Heart left ventricle (tissue), 13 donors: ENCODE measurements around the gene NDUFA6.

Experiments used
- POLR2A ChIP-seq, 2 donors: fragments of 450-650 bp; IDR thresholded peaks; one replicate each; pipeline ENCODE4 v1.6.1; 2017; ENCODE audit warnings: antibody characterized with exemption in 2 of 2, mild to moderate bottlenecking in 2 of 2, moderate library complexity in 2 of 2
- TF ChIP-seq, protein P1 (sequence below), 12 donors: fragments of 200-600 bp; sonication (generic) in 4 of 12; IDR thresholded peaks; one replicate each; pipeline versions ENCODE4 v1.5.0 to v1.8.0; 2018 to 2022; ENCODE audit warnings: antibody characterized with exemption in 12 of 12, mild to moderate bottlenecking in 5 of 12
- donor health status: ischemic (EF 13 %, LVEDD 7.1; RV severe dilation, severe dysfunction).
- donor health status: DM: no; HTN: yes; CAD: no.
- donor health status: DM: no; HTN: no; CAD: no.
- donor health status: ischemic (EF 25% LVEDD 6.9; RV normal size, moderate dysfunction).
- donor health status: ischemic (EF 25% LVEDD 5.7; RV mildly dilated, moderate dysfunction).
- donor health status: ischemic (EF 35%, LVEDD 5.7; RV mildly dilated, moderate dysfunction).
- donor health status: nonischemic (EF 11% LVEDD 7.7; RV severe dilation, severe dysfunction).
- donor health status: DM: yes; HTN: yes; CAD: no.
- donor health status: PGD.
- donor health status: ischemic (EF 29% LVEDD 5.4; RV normal size, mild dysfunction).
- donor health status: nonischemic (EF 23%, LVEDD 6.1; RV moderate dilation, normal function).

DNA sequence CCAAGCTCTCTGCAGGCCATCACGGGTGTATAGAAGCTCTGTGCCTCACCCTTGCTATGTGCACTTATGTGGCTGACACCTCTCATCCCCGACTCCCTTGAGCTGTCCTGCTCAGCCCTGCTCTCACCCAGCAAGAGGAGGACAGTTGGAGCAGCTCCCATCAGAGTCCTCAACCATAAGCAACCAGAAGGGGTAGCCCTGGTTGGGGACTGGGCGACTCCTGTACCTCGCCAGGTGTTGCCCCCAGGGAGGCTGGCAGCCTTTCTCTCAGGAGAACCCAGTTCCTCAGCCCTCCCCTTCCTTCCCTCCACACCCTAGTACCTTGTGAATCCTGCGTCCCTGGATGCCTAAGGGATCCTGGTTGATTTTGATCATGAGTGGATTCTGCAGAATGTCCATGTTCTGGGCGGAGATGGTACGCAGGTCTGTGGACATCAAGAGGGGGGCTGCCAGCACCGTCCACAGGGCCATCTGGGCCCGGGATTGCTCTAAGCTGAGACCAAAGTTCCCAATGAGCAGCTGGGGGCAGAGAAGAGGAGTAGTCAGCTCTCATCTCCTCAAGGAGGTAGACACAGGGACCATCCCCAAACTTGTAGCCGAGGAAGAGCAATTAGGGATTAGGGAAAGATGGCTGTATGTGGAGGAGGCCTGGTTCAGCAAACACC lies 27.9 kb downstream of the NDUFA6 start:
- TF ChIP-seq, protein P1, sequence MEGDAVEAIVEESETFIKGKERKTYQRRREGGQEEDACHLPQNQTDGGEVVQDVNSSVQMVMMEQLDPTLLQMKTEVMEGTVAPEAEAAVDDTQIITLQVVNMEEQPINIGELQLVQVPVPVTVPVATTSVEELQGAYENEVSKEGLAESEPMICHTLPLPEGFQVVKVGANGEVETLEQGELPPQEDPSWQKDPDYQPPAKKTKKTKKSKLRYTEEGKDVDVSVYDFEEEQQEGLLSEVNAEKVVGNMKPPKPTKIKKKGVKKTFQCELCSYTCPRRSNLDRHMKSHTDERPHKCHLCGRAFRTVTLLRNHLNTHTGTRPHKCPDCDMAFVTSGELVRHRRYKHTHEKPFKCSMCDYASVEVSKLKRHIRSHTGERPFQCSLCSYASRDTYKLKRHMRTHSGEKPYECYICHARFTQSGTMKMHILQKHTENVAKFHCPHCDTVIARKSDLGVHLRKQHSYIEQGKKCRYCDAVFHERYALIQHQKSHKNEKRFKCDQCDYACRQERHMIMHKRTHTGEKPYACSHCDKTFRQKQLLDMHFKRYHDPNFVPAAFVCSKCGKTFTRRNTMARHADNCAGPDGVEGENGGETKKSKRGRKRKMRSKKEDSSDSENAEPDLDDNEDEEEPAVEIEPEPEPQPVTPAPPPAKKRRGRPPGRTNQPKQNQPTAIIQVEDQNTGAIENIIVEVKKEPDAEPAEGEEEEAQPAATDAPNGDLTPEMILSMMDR (IDR thresholded peaks at IDR 0.05) = no peak
- TF ChIP-seq POLR2A (IDR thresholded peaks at IDR 0.05) = no peak
